IMR-90 (cell line): ENCODE measurements around the gene TST. TPM values are rescaled to one million over a fixed set of nuclear protein-coding genes. Genes with fewer than 3 reads are reported as not detected.

ENCODE experiments used
- ATAC-seq: fragments of 200-7000 bp; cut with Tn5 transposase; 2 replicates; pipeline ENCODE4 v1.9.1; 2020; ENCODE audit warnings: low read depth, mild to moderate bottlenecking, moderate library complexity
- BruUV-seq: library from RNA; stranded (reverse); fragments of 400-500 nt; replicated peaks from 2 replicates; lab custom pipeline; 2021; lab: Mats Ljungman, UMichigan
- CTCF ChIA-PET: fragments of 300-600 bp; formaldehyde crosslinking; extraction: SDS; loops from one replicate; lab custom pipeline; 2021; ENCODE audit warnings: antibody characterized with exemption; lab: Yijun Ruan, JAX
- POLR2A ChIA-PET: fragments of 300-600 bp; sonication (Branson Sonifier 250); formaldehyde crosslinking; loops from one replicate; lab custom pipeline; 2022; ENCODE audit warnings: antibody characterized with exemption; ENCODE audit not compliant: unreplicated experiment; lab: Charles Lee
- DNase-seq: peaks from one replicate; pipeline ENCODE4 v3.0.0; 2013
- H2AFZ ChIP-seq: replicated peaks from 2 replicates; pipeline ENCODE3; 2013; ENCODE audit warnings: low read length, mild to moderate bottlenecking; ENCODE audit not compliant: poor library complexity
- H2AK5ac ChIP-seq: 2 replicates; pipeline ENCODE4 v1.6.1; 2013; ENCODE audit warnings: low read depth, low read length, inconsistent platforms
- H2AK9ac ChIP-seq: replicated peaks from 2 replicates; pipeline ENCODE3; 2013; ENCODE audit warnings: mild to moderate bottlenecking, low read depth, low read length, moderate library complexity; ENCODE audit not compliant: poor library complexity
- H2BK120ac ChIP-seq: 2 replicates; pipeline ENCODE4 v1.6.1; 2013; ENCODE audit warnings: low read depth, low read length, inconsistent platforms
- H2BK15ac ChIP-seq: 3 replicates; pipeline ENCODE4 v1.6.1; 2013; ENCODE audit warnings: low read depth, low read length, inconsistent platforms
- H2BK20ac ChIP-seq: 2 replicates; pipeline ENCODE4 v1.6.1; 2013; ENCODE audit warnings: low read depth, mild to moderate bottlenecking, inconsistent platforms, low read length, moderate library complexity
- H2BK5ac ChIP-seq: 2 replicates; pipeline ENCODE4 v1.6.1; 2013; ENCODE audit warnings: mild to moderate bottlenecking, low read depth, low read length, inconsistent platforms; ENCODE audit not compliant: poor library complexity, severe bottlenecking
- H3K14ac ChIP-seq: replicated peaks from 2 replicates; pipeline ENCODE4 v1.6.1; 2013; ENCODE audit warnings: low read depth, low read length, inconsistent platforms
- H3K18ac ChIP-seq: 2 replicates; pipeline ENCODE4 v1.6.1; 2013; ENCODE audit warnings: low read depth, low read length, control low read depth
- H3K23ac ChIP-seq: 2 replicates; pipeline ENCODE4 v1.6.1; 2013; ENCODE audit warnings: low read depth, low read length, inconsistent platforms
- H3K27ac ChIP-seq: 2 replicates; pipeline ENCODE4 v1.5.1; 2013; ENCODE audit warnings: mild to moderate bottlenecking, control low read depth, low read length; ENCODE audit not compliant: insufficient read depth
- H3K27me3 ChIP-seq: 2 replicates; pipeline ENCODE4 v1.6.1; 2013; ENCODE audit warnings: low read length; ENCODE audit not compliant: control insufficient read depth, insufficient read depth
- H3K36me3 ChIP-seq: 2 replicates; pipeline ENCODE4 v1.6.1; 2013; ENCODE audit warnings: low read length, mixed read lengths; ENCODE audit not compliant: control insufficient read depth, insufficient read depth
- H3K4ac ChIP-seq: 2 replicates; pipeline ENCODE4 v1.6.1; 2013; ENCODE audit warnings: low read depth, low read length, inconsistent platforms
- H3K4me1 ChIP-seq: 2 replicates; pipeline ENCODE4 v1.6.1; 2013; ENCODE audit warnings: low read length, mixed read lengths; ENCODE audit not compliant: control insufficient read depth, insufficient read depth
- H3K4me2 ChIP-seq: 2 replicates; pipeline ENCODE4 v1.6.1; 2013; ENCODE audit warnings: low read depth, mild to moderate bottlenecking, control low read depth, low read length, moderate library complexity
- H3K4me3 ChIP-seq: 2 replicates; pipeline ENCODE4 v1.5.1; 2013; ENCODE audit warnings: low read depth, mild to moderate bottlenecking, control low read depth, low read length, moderate library complexity; ENCODE audit not compliant: insufficient read depth
- H3K56ac ChIP-seq: 2 replicates; pipeline ENCODE4 v1.6.1; 2013; ENCODE audit warnings: low read length, inconsistent platforms; ENCODE audit not compliant: insufficient read depth; ENCODE audit errors: extremely low read depth
- H3K79me1 ChIP-seq, 2 experiments: 2 replicates each; pipeline ENCODE4 v1.6.1; 2013; ENCODE audit warnings: low read length in 2 of 2, inconsistent platforms in 1 of 2, low read depth in 1 of 2
- H3K9ac ChIP-seq: 2 replicates; pipeline ENCODE4 v1.6.1; 2013; ENCODE audit warnings: low read depth, low read length, control low read depth
- H3K9me1 ChIP-seq: 2 replicates; pipeline ENCODE4 v1.6.1; 2013; ENCODE audit warnings: low read length, inconsistent platforms; ENCODE audit not compliant: insufficient read depth
- H3K9me3 ChIP-seq: 2 replicates; pipeline ENCODE4 v1.6.1; 2013; ENCODE audit warnings: low read length; ENCODE audit not compliant: control insufficient read depth, insufficient read depth
- H4K20me1 ChIP-seq: 2 replicates; pipeline ENCODE4 v1.6.1; 2013; ENCODE audit warnings: low read length, inconsistent platforms; ENCODE audit not compliant: insufficient read depth
- H4K5ac ChIP-seq: 2 replicates; pipeline ENCODE4 v1.6.1; 2013; ENCODE audit warnings: mild to moderate bottlenecking, low read depth, low read length, control low read depth
- H4K8ac ChIP-seq, 2 experiments: 2 replicates each; pipeline ENCODE4 v1.6.1; 2013; ENCODE audit warnings: low read depth in 2 of 2, low read length in 2 of 2, control low read depth in 1 of 2, inconsistent platforms in 1 of 2
- H4K91ac ChIP-seq: 2 replicates; pipeline ENCODE4 v1.6.1; 2013; ENCODE audit warnings: low read depth, low read length, inconsistent platforms; ENCODE audit not compliant: insufficient read depth
- BHLHE40 ChIP-seq: fragments of 150-350 bp; IDR thresholded peaks from 2 replicates; pipeline ENCODE4 v1.6.1; 2016; ENCODE audit warnings: mild to moderate bottlenecking, low read depth, low read length
- MAZ ChIP-seq: IDR thresholded peaks from 2 replicates; pipeline ENCODE4 v1.6.1; 2012; ENCODE audit warnings: low read depth, mild to moderate bottlenecking, low read length, improper control_type of control experiment, moderate library complexity, borderline replicate concordance
- MXI1 ChIP-seq: IDR thresholded peaks from 2 replicates; pipeline ENCODE4 v1.6.1; 2012; ENCODE audit warnings: low read depth, mild to moderate bottlenecking, low read length, moderate library complexity, borderline replicate concordance
- NFE2L2 ChIP-seq: fragments of 150-350 bp; IDR thresholded peaks from 2 replicates; pipeline ENCODE4 v1.6.1; 2016; ENCODE audit warnings: low read depth, mild to moderate bottlenecking, low read length
- RCOR1 ChIP-seq: IDR thresholded peaks from 2 replicates; pipeline ENCODE4 v1.6.1; 2012; ENCODE audit warnings: mild to moderate bottlenecking, low read length, improper control_type of control experiment; ENCODE audit not compliant: insufficient replicate concordance
- WGBS, 2 experiments: methylation state at CpG; one replicate each; pipeline versions ENCODE4 v1.1.5 to v1.1.7; 2013; ENCODE audit warnings: missing lambda C conversion rate in 2 of 2; ENCODE audit not compliant: insufficient read length in 1 of 2; ENCODE audit errors: extremely low coverage in 2 of 2; 5-methylcytosine and 5-hydroxymethylcytosine counted together
- dilution Hi-C: fragments of 300-500 bp; cut with HindIII; formaldehyde crosslinking; loops from one replicate; pipeline ENCODE4 v1.14.3; 2018; ENCODE audit warnings: low sequenced_read_pairs; ENCODE audit not compliant: unreplicated experiment
- in situ Hi-C: fragments of 300-500 bp; cut with MboI; formaldehyde crosslinking; loops from 3 replicates; pipeline ENCODE4 v1.14.3; 2019; ENCODE audit warnings: low sequenced_read_pairs, inconsistent platforms, mixed read lengths
- intact Hi-C: fragments of 100-400 bp; cut with micrococcal nuclease; formaldehyde crosslinking; loops from 2 replicates; pipeline ENCODE4 v1.10.0; 2022
- polyA plus RNA-seq, 3 experiments: library from polyadenylated mRNA; depleted of rRNA; stranded (reverse); fragments of >200 nt; gene quantifications; 2 replicates each; pipeline ENCODE4 v1.2.3, GENCODE V29; 2012; ENCODE audit warnings: low replicate concordance in 1 of 3
- total RNA-seq: library from RNA; depleted of rRNA; stranded (reverse); fragments of >200 nt; gene quantifications from 2 replicates; pipeline ENCODE4 v1.2.3, GENCODE V29; 2012

The TST gene
- total and polyA plus RNA-seq, 2 of the 4 experiments (the other 2 are of a cell fraction), result 31.7 to 37.7 TPM

DNA sequence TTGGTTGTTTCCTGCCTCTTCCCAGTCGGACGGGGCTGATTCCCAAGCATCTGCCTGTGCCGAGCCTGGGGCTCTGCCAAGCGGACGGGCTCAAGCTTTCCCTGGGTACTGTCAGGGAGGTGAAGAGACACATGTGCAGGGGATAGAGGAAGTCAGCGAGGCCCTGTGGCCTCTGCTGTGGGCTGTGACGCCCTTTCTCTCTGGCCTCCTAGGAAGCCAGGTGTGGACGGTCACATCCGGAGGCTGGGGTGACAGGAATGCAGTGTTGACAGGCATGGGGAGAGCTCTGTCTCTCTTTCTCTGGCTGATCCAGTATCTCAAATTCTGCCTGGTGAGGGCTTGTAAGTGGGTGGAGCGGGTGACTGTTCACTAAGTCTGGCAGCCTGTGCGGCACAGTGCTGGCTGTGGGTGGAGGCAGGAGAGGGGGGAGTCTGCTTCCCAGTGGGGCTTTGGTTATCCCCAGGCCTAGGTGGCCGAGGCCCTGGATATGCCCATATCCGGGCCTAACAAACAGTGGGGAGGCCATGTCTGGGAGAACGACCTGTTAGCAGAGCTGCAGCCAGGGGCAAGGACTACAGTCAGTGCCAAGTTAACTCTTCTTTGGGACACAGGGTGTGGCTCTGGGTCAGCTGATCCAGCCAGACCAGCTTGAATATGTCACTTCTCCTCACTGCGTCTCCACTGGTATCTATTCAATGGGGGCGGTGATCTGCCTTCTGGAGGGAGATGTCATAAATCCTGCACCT, 34.2 kb upstream of the TST start (continued):
- TF ChIP-seq NFE2L2, result no peak

DNA sequence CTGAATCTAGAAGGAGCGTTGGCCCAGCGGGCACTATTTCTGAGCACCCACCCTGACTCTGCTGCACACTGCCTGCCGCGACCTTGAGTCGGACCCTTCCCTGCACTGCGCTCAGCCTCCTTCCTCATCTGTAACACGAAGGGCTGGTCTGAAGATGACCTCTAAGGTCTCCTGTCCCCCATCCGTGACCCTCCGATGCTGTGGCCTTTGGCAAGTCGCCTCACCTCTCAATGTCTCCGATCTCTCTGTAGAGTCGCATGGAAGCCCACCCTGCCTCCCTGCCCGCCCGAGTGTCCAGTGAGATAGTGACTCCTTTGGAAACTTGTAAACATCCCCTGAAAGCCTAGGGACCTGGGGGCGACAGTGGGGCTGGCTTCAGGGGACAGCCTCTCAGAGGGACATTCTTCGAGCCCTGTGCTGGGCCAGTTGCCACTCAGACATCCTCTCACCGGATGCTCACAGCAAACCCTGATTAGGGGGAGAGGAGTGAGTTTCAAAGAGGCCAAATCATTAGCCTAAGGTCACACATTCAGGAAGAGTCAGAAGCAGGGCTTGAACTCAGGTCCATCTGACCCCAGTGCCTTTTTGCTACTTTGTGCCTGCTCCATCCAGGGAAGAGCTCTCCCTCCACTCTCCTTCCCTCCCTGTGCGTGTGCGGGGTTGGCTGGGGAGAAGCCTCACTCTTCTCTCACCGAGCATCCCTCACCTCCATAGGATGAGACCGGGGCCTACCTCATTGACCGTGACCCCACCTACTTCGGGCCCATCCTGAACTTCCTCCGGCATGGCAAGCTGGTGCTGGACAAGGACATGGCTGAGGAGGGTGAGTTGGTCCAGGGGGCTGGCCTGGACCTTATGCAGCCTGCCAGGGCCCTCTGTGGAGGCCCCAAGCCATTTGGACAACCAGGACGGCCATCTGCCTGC, 33.4 kb upstream of the TST start:
- ATAC-seq, result no peak
- TF ChIP-seq MXI1, result no peak
- no peak for TF ChIP-seq MAZ
- TF ChIP-seq BHLHE40, result no peak
- TF ChIP-seq RCOR1, result no peak
- Histone ChIP-seq H3K79me1 (peaks cover 7 to 17% of the 10 kb centered on the region in 2 experiments; a peak in 3 of 4 replicates), H3K27me3 (0 out of 2 replicates have a peak, but pooled peaks cover 2% of the 10 kb centered on the region), H3K23ac (peak overlapping the region; percentile 49), H3K4me1 (peaks cover 4% of the 10 kb centered on the region; the same call in 1 of the 2 replicates), H3K9me1 (peaks cover 8% of the 10 kb centered on the region; the same call in 1 of the 2 replicates), H4K91ac (no peak overlapping the region), H3K27ac (no peak overlapping the region), H2BK120ac (no peak overlapping the region), H3K4ac (peak overlapping the region; percentile 33; the same call in 1 of the 2 replicates), H3K56ac (no peak overlapping the region), H3K4me3 (peak overlapping the region; percentile 89), H3K14ac (no peak overlapping the region), H2AK5ac (no peak overlapping the region), H3K36me3 (peaks cover 23% of the 10 kb centered on the region; the same call in 1 of the 2 replicates), H2BK15ac (no peak overlapping the region), H2AFZ (peak overlapping the region; percentile 97), H2AK9ac (peak overlapping the region; percentile 91), H2BK5ac (no peak overlapping the region), H4K5ac (no peak overlapping the region), H4K20me1 (no peaks in the 10 kb centered on the region), H3K9ac (peak overlapping the region; percentile 66), H3K4me2 (peak overlapping the region; percentile 96), H2BK20ac (no peak overlapping the region), H4K8ac (no peak overlapping the region; a peak in 1 of 4 replicates), H3K18ac (no peak overlapping the region), H3K9me3 (no peaks in the 10 kb centered on the region)
- ChIA-PET POLR2A (no interaction called here), CTCF (no interaction called here)
- WGBS, 2 experiments, result 17% methylated on average over 1 of the region's 25 CpGs; no CpG with 5 or more reads in 1 of the 2 experiments
- in situ Hi-C loops (no loop called here), dilution Hi-C loops (no loop called here), intact Hi-C loops (loop anchor here (5.0 kb wide), 1 partner anchor 145 kb away; no protein-coding TSS in a partner anchor)
- no TSS peak for BruUV-seq
- no peak for DNase-seq
